Vagina (tissue), 2 donors: Measurements from ENCODE around the gene KCNC3.
"Not testable (repeated sequence)": the region's sequence is repeated elsewhere in the genome, so short reads cannot be mapped to it uniquely, and the experiment has no call there.

Experiments used
- POLR2AphosphoS5 ChIP-seq, 2 donors: sonication (generic); formaldehyde crosslinking; IDR thresholded peaks; one replicate each; pipeline ENCODE4 v1.9.0; 2017; ENCODE audit warnings: antibody characterized with exemption in 2 of 2, mild to moderate bottlenecking in 2 of 2, low read depth in 1 of 2; ENCODE audit not compliant: insufficient read depth in 1 of 2
- TF ChIP-seq, protein P1 (sequence below), 3 experiments: fragments of 450-650 bp in 2 of 3; fragments of 200-600 bp in 1 of 3; sonication (generic) in 1 of 3; IDR thresholded peaks; one replicate each; pipeline ENCODE4 v1.5.1; 2017 to 2019; ENCODE audit warnings: antibody characterized with exemption in 3 of 3, mild to moderate bottlenecking in 2 of 3, moderate library complexity in 2 of 3

DNA sequence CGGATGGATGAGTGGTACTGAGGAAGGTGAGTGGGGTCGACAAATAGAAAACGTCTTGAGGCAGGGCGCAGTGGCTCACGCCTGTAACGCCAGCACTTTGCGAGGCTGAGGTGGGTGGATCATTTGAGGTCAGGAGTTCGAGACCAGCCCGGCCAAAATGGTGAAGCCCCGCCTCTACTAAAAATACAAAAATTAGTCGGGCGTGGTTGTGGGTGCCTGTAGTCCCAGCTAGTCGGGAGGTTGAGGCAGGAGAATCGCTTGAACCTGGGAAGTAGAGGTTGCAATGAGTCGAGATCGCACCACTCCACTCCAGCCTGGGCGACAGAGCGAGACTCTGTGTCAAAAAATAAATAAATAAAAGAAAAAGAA, 733 bp upstream of the KCNC3 start:
- not testable (repeated sequence) for TF ChIP-seq POLR2AphosphoS5 (IDR thresholded peaks at IDR 0.05; ENCODE audit: insufficient read depth in 1 of 2, low read depth in 1 of 2)
- TF ChIP-seq, protein P1, sequence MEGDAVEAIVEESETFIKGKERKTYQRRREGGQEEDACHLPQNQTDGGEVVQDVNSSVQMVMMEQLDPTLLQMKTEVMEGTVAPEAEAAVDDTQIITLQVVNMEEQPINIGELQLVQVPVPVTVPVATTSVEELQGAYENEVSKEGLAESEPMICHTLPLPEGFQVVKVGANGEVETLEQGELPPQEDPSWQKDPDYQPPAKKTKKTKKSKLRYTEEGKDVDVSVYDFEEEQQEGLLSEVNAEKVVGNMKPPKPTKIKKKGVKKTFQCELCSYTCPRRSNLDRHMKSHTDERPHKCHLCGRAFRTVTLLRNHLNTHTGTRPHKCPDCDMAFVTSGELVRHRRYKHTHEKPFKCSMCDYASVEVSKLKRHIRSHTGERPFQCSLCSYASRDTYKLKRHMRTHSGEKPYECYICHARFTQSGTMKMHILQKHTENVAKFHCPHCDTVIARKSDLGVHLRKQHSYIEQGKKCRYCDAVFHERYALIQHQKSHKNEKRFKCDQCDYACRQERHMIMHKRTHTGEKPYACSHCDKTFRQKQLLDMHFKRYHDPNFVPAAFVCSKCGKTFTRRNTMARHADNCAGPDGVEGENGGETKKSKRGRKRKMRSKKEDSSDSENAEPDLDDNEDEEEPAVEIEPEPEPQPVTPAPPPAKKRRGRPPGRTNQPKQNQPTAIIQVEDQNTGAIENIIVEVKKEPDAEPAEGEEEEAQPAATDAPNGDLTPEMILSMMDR (IDR thresholded peaks at IDR 0.05) = not testable (repeated sequence)
